NCI-H345 (cell line): ENCODE results near the gene RFFL.

Source experiments
- DNase-seq: peaks from one replicate; lab custom pipeline; 2025; lab: John Stamatoyannopoulos, UW

Gene RFFL

GRCh38 chr17:35081638-35082037 lies 18.1 kb upstream of the RFFL start:
- no peak for DNase-seq

GRCh38 chr17:35080536-35080935 lies 17.0 kb upstream of the RFFL start:
- no peak for DNase-seq

- DNase-seq = no peak
Observed at GRCh38 chr17:35079547-35080423, 16.3 kb upstream of the RFFL start.

GRCh38 chr17:35076874-35077273 lies 13.4 kb upstream of the RFFL start:
- DNase-seq = no peak

- DNase-seq = no peak
Observed at GRCh38 chr17:35074711-35075707, 11.5 kb upstream of the RFFL start.

GRCh38 chr17:35073991-35074627 lies 10.6 kb upstream of the RFFL start:
- no peak for DNase-seq

- DNase-seq = no peak
Observed at GRCh38 chr17:35073183-35073790, 9.8 kb upstream of the RFFL start.

- DNase-seq = no peak
Observed at GRCh38 chr17:35069311-35069710, 5.8 kb upstream of the RFFL start.

- DNase-seq = no peak
Observed at GRCh38 chr17:35068249-35068648, 4.7 kb upstream of the RFFL start.

GRCh38 chr17:35065880-35066279 lies 2.4 kb upstream of the RFFL start:
- no peak for DNase-seq

- DNase-seq = no peak
Observed at GRCh38 chr17:35064516-35065215, 1.2 kb upstream of the RFFL start.

GRCh38 chr17:35062308-35062707 lies 1.2 kb downstream of the RFFL start:
- no peak for DNase-seq

GRCh38 chr17:35057332-35057915 lies 6.1 kb downstream of the RFFL start:
- no peak for DNase-seq

- no peak for DNase-seq
Observed at GRCh38 chr17:35056013-35056412, 7.5 kb downstream of the RFFL start.

GRCh38 chr17:35053204-35053603 lies 10.3 kb downstream of the RFFL start:
- DNase-seq = no peak

- DNase-seq = no peak
Observed at GRCh38 chr17:35052780-35053179, 10.7 kb downstream of the RFFL start.

- DNase-seq = no peak
Observed at GRCh38 chr17:35052241-35052610, 11.3 kb downstream of the RFFL start.

GRCh38 chr17:35051579-35052240 lies 11.8 kb downstream of the RFFL start:
- DNase-seq = no peak

- no peak for DNase-seq
Observed at GRCh38 chr17:35051183-35051578, 12.3 kb downstream of the RFFL start.

- no peak for DNase-seq
Observed at GRCh38 chr17:35050170-35050569, 13.3 kb downstream of the RFFL start.
